ENCODE data around the gene LPP.

DNA sequence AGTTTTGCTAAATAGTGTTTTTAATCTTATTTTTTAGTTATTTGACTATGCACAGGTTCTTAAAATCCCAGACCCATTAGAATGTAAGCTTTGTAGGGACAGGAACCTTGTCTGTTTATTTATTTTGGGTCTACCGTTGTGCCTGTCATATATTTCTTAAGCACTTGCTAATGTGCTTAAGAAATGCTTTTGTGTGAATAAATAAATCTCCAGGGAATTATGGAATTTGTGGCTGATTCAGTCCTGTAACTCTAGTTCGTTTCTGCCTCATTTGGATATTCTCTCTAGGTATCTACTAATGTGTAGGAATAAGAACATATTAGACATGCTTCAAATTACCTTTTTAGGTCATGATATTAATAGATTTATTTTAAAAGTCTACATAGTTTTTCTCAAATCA is 161.6 kb downstream of the LPP start:
- TF ChIP-seq, protein P1, sequence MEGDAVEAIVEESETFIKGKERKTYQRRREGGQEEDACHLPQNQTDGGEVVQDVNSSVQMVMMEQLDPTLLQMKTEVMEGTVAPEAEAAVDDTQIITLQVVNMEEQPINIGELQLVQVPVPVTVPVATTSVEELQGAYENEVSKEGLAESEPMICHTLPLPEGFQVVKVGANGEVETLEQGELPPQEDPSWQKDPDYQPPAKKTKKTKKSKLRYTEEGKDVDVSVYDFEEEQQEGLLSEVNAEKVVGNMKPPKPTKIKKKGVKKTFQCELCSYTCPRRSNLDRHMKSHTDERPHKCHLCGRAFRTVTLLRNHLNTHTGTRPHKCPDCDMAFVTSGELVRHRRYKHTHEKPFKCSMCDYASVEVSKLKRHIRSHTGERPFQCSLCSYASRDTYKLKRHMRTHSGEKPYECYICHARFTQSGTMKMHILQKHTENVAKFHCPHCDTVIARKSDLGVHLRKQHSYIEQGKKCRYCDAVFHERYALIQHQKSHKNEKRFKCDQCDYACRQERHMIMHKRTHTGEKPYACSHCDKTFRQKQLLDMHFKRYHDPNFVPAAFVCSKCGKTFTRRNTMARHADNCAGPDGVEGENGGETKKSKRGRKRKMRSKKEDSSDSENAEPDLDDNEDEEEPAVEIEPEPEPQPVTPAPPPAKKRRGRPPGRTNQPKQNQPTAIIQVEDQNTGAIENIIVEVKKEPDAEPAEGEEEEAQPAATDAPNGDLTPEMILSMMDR (IDR thresholded peaks at IDR 0.05): no peak
- no peak for TF ChIP-seq POLR2A (IDR thresholded peaks at IDR 0.05)

Measured in Peyer's patch (tissue), 4 donors.